H1 (cell line): ENCODE measurements around the gene IER3IP1.

Source experiments
- CEBPB ChIP-seq: IDR thresholded peaks from 2 replicates; pipeline ENCODE4 v1.6.1; 2012; ENCODE audit warnings: low read depth, low read length
- POLR2A ChIP-seq, 2 experiments: IDR thresholded peaks; 1 replicate in 1 of 2; 2 replicates in 1 of 2; pipeline ENCODE4 v1.6.1; 2011; ENCODE audit warnings: low read depth in 2 of 2, low read length in 2 of 2, mild to moderate bottlenecking in 2 of 2; ENCODE audit errors: control extremely low read depth in 1 of 2
- POLR2AphosphoS5 ChIP-seq: IDR thresholded peaks from 2 replicates; pipeline ENCODE4 v1.6.1; 2011; ENCODE audit warnings: low read depth, low read length
- YY1 ChIP-seq: IDR thresholded peaks from 2 replicates; pipeline ENCODE4 v1.6.1; 2011; ENCODE audit warnings: low read depth, mild to moderate bottlenecking, low read length
- ZNF274 ChIP-seq: IDR thresholded peaks from 2 replicates; pipeline ENCODE4 v1.7.0; 2012; ENCODE audit warnings: low read length, borderline replicate concordance; ENCODE audit errors: extremely low read depth
- TF ChIP-seq, protein P1 (sequence below), 3 experiments: IDR thresholded peaks; 1 replicate in 2 of 3; 2 replicates in 1 of 3; pipeline versions ENCODE4 v1.5.1 to v1.6.1; 2011; ENCODE audit warnings: low read length in 3 of 3, mild to moderate bottlenecking in 3 of 3, inconsistent platforms in 2 of 3, low read depth in 1 of 3, moderate library complexity in 1 of 3; ENCODE audit not compliant: insufficient read depth in 1 of 3; ENCODE audit errors: control extremely low read depth in 1 of 3

DNA sequence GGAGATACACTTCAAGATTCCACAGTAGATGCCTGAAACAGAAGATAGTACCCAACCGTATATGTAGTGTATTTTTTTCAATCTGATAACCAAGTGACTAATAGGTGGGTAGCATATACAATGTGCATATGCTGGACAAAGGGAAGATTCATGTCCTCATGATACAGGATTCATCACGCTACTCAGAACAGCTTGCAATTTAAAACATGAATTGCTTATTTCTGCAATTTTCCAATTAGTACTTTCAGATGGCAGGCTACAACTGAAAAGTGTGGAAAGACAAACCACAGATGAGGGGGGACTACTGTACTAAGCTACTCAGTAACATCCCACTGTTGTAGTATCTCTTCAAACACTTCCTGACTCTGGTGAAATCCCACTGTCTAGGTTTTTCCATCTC is 3.7 kb downstream of the IER3IP1 start:
- TF ChIP-seq, protein P1, sequence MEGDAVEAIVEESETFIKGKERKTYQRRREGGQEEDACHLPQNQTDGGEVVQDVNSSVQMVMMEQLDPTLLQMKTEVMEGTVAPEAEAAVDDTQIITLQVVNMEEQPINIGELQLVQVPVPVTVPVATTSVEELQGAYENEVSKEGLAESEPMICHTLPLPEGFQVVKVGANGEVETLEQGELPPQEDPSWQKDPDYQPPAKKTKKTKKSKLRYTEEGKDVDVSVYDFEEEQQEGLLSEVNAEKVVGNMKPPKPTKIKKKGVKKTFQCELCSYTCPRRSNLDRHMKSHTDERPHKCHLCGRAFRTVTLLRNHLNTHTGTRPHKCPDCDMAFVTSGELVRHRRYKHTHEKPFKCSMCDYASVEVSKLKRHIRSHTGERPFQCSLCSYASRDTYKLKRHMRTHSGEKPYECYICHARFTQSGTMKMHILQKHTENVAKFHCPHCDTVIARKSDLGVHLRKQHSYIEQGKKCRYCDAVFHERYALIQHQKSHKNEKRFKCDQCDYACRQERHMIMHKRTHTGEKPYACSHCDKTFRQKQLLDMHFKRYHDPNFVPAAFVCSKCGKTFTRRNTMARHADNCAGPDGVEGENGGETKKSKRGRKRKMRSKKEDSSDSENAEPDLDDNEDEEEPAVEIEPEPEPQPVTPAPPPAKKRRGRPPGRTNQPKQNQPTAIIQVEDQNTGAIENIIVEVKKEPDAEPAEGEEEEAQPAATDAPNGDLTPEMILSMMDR (IDR thresholded peaks at IDR 0.05; ENCODE audit: control extremely low read depth in 1 of 3, insufficient read depth in 1 of 3, low read depth in 1 of 3, low read length in 3 of 3) = no peak
- TF ChIP-seq ZNF274 (no peak), YY1 (no peak), CEBPB (no peak), POLR2AphosphoS5 (no peak), POLR2A (IDR thresholded peaks at IDR 0.05; ENCODE audit: control extremely low read depth in 1 of 2, low read depth in 2 of 2, low read length in 2 of 2) (no peak)
